ENCODE measurements around the gene C17orf58.
"Not testable (repeated sequence)": the region's sequence is repeated elsewhere in the genome, so short reads cannot be mapped to it uniquely, and the experiment has no call there.

Gene C17orf58

GRCh38 chr17:67970783-67971182 lies 25.5 kb downstream of the C17orf58 start:
- no peak overlapping the region for H3K4me3 ChIP-seq (ENCODE audit: low read depth, low read length)
- TF ChIP-seq CTCF (IDR thresholded peaks at IDR 0.05; ENCODE audit: low read depth, low read length), result no peak

GRCh38 chr17:67963145-67963572 lies 33.1 kb downstream of the C17orf58 start:
- H3K4me3 ChIP-seq (ENCODE audit: low read depth, low read length), result not testable (repeated sequence)

- H3K4me3 ChIP-seq (ENCODE audit: low read depth, low read length), result not testable (repeated sequence)
Observed at GRCh38 chr17:67962156-67962555, 34.1 kb downstream of the C17orf58 start.

GRCh38 chr17:67960276-67960675 lies 36.0 kb downstream of the C17orf58 start:
- H3K4me3 ChIP-seq (ENCODE audit: low read depth, low read length), result not testable (repeated sequence)

- no peak overlapping the region for H3K4me3 ChIP-seq (ENCODE audit: low read depth, low read length)
- no peak for TF ChIP-seq CTCF (IDR thresholded peaks at IDR 0.05; ENCODE audit: low read depth, low read length)
Observed at GRCh38 chr17:67959510-67959909, 36.8 kb downstream of the C17orf58 start.

GRCh38 chr17:67950945-67951344 lies 45.3 kb downstream of the C17orf58 start:
- TF ChIP-seq CTCF (IDR thresholded peaks at IDR 0.05; ENCODE audit: low read depth, low read length), result no peak

GRCh38 chr17:67947325-67947813 lies 48.9 kb downstream of the C17orf58 start:
- no peak overlapping the region for H3K4me3 ChIP-seq (ENCODE audit: low read depth, low read length)
- TF ChIP-seq CTCF (IDR thresholded peaks at IDR 0.05; ENCODE audit: low read depth, low read length), result no peak

More at GRCh38 chr17:67950945-67951344, 45.3 kb downstream of the C17orf58 start:
- no peak overlapping the region for H3K4me3 ChIP-seq (ENCODE audit: low read depth, low read length)

- TF ChIP-seq CTCF (IDR thresholded peaks at IDR 0.05; ENCODE audit: low read depth, low read length), result no peak
Observed at GRCh38 chr17:67946513-67946912, 49.8 kb downstream of the C17orf58 start.

GRCh38 chr17:67944035-67944434 lies 52.2 kb downstream of the C17orf58 start:
- no peak overlapping the region for H3K4me3 ChIP-seq (ENCODE audit: low read depth, low read length)
- no peak for TF ChIP-seq CTCF (IDR thresholded peaks at IDR 0.05; ENCODE audit: low read depth, low read length)

More at GRCh38 chr17:67946513-67946912, 49.8 kb downstream of the C17orf58 start:
- no peak overlapping the region for H3K4me3 ChIP-seq (ENCODE audit: low read depth, low read length)

Data from WI38 (cell line).